Fibroblast of skin of back (primary cell): Measurements from ENCODE around the gene HIRIP3.
"Not testable (repeated sequence)": the region's sequence is repeated elsewhere in the genome, so short reads cannot be mapped to it uniquely, and the experiment has no call there.

Source experiments
- DNase-seq: peaks from one replicate; pipeline ENCODE4 v3.0.0-alpha.2; 2013

HIRIP3 gene

DNA sequence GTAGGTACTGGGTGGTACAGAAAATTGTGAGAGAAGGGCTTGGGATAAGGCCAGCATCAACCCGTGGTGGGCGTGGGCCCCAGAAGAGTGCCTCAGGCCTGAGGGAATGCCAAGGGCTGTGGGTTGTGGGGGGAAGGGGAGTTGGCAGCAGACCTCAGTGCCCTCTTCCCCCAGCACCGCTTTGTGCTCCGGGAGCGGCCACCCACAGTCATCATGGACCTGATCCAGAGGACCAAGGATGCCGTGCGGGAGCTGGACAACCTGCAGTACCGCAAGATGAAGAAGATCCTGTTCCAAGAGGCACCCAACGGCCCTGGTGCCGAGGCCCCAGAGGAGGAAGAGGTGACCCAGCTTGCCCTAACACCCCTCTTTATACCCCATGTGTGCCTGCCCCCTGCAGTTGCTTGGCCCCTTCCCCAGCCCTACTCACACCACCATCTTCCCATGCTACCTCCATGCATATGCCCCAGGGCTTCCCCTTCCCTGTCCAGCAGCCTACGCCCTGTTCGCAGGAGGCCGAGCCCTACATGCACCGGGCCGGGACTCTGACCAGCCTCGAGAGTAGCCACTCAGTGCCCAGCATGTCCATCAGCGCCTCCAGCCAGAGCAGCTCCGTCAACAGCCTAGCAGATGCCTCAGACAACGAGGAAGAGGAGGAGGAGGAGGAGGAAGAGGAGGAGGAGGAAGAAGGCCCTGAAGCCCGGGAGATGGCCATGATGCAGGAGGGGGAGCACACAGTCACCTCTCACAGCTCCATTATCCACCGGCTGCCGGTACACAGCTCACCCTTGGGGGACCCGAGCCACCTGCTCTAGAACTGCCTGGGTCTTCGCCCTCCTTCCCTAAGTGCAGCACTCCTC, 12.6 kb downstream of the HIRIP3 start:
- no peak for DNase-seq

DNA sequence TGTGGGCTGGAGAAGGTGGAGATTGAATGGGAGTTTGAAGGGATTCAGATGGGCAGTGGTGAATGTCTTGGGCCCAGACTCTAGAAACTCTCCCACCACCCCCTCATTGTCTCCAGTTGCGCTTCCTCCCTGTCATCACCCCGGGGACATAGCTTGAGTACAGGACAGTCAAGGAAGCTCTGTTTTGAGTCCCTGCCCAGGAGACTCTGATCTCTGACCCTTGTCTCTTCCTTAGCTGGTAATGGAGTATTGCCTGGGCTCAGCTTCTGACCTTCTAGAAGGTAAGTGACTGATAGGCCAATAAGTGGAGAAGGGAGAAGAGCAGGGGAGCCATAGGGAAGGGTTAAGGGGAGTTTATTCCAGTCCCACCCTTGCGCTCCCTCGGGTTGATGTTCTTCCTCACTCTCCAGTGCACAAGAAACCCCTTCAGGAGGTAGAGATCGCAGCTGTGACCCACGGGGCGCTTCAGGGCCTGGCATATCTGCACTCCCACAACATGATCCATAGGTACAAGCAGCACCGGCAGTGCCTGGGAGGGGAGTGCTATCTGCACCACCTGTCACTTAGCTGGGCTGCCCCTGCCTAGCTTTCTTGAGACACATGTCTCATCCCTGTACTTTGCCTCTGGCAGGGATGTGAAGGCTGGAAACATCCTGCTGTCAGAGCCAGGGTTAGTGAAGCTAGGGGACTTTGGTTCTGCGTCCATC, 16.7 kb downstream of the HIRIP3 start:
- no peak for DNase-seq

DNA sequence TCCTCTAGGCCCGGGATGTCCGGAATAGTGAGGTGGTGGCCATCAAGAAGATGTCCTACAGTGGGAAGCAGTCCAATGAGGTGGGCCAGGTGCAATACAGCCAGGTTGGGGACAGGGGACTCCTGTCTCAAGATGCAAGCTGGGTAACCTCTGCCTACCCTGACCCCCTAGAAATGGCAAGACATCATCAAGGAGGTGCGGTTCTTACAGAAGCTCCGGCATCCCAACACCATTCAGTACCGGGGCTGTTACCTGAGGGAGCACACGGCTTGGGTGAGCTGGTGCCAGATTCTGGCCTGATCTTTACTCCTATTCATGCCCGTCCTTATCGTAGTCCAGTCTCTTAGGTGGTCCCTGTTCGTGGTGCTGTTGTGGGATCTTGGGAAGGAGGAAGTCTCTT, 17.3 kb downstream of the HIRIP3 start:
- DNase-seq: no peak

DNA sequence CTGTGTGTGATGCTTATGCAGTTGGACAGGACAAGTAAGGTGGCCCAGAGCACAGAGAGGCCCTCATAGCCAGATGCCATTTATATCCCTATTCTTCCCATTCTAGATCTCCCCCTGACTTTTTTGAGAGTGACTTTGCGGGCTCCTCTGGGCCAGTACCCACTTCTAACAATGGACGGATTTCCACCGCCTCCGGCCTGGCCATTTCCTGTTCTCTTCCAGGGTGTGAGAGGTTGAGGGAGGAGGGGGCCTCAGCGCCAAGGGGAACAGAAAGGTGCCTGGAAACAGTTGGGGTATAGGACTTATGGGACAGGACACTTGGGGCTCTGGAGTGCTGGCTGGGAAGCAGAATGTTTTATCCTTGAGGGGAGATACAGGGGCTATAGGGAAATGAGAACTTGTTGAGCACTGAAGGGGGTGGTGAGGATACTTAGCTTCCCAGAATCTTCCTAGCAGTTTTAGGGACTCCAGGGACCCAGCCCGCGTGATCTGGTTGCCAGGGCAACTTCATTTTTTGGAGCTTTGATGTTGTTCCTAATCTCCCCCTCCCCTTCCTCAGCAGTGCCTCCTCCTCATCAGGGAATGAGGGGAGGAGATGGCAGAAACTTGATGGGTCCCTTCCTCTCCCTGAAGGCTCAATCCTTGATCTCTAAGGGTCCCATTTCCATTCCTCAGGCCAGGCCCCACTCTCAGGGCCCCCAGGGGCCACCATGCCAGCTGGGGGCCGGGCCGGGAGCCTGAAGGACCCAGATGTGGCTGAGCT, 18.2 kb downstream of the HIRIP3 start:
- DNase-seq: no peak

DNA sequence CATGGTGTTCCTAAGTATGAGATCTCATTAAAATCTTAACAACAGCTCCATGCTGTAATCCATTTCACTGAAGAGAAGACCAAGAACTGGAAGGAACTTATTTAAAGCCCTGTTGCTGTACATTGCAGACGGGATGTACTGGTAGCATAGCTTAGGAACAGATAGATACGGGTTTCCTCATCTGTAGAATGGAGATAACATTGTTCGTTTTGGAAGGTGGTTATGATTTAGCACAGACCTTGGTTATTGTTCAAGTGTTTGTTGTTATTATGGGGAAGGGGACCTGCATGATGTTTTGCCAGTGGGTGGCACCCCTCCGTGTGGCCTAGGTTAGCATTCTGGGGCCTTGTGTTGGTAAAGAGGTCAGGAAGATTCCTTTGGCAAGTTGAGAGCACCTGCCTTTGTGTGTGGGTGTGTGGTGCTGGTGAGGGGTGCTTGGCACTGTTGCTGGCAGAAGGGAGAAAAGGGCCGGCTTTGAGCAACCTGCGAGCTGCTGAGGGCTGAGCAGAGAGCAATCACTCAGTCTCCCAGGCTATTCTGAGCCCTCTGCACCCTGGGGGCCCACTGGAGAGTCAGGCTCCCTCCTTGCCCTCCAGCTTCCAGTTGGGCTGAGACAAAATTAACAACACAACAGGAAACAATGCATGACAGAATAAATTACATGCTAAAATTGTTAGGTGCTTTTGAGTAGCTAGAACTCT, 19.5 kb downstream of the HIRIP3 start:
- no peak for DNase-seq

DNA sequence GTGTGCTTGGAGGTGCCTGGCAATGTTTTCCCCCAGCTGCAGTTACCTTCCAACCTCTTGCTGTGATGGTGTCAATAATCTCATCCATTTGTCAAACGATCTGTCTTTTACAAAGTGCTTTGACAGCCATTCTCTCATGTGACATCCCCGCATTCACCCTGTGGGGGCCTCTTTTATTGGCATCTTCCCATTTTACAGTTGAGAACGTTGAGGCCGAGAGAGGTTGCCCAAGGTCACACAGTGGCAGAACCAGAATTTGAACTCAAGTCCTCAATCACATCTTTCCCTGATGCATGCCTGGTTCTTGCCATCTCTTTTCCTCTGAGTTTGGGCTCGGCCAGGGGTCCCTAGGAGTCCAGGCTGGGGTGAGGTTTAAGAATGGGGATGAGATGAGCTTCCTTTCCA, 20.3 kb downstream of the HIRIP3 start:
- DNase-seq: no peak

DNA sequence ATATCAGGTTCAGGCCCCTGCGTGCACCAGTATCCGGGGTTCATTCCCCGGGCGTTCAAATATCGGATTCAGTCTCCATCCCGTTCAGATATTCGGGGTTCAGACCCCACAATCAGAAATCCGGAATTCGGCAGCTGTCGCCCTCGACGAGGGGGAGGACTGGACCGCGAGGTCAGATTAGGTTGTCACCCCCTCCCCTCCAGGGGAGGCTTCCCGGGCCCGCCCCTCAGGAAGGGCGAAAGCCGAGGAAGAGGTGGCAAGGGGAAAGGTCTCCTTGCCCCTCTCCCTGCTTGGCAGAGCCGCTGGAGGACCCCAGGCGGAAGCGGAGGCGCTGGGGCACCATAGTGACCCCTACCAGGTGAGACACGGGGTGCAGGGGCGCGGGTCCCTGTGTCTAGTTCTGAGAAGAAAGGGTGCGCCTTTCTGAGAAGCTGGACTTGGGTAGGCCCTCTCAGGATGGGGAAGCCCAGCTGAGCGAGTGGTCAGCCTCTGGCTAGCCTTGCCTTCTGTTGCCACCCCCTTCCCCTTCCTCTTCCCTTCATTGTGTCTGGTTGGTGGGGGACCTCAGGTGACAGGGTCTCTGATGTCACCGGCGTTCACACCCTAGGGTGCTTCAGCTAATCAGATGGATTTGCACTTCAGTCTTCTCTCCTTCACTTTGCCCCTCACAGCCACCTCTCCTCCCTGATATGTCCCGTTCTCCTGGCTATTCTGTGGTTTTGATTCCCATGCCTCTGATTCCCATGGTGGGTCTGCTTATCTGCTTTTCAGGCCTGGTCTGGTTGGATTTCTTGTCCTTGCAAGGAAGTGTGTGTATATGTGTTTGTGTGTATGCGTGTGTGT, 20.9 kb downstream of the HIRIP3 start:
- no peak for DNase-seq

DNA sequence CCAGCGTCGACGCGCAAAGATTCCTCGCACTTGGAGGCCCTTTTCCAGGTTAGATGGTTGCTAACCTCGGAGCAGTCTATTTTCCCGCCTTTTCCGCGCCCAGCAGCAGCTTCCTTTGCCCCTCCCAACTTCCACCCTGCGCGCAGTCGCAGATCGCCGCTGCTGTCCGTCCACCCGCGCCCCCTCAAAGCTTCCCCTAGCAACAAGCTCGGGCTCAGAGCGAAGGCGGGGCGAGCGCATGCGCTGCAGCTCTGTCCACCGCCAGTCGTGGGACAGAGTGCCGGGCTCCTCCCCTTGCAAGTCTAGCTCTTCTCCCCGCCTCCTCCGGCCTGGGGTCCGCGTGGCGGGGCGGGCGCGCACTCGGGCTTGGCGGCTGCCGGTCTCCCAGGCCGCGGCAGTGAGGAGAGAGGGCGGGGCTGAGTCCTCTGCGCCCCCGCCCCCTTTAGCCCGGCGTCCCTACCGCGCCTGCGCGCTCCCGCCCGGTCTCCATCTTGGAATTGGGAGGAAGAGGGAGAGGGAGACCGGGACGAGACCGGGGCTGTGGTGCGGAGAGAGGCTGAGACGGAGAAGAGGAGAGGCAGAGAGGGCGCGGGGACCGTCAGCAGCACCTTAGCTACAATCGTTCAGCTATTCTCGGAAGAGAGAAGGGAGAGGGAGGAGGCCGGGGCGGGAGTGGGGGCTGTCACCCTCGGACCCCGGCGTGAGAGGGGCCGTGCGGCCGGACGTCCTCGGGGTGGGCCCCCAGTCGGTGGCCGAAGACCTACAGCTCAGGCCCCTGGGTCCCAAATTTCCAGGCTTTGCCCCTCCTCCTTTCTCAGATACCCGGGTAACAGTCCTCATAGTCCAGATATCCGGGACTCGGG, 21.8 kb downstream of the HIRIP3 start, which contains the start of gene TAOK2:
TSS of gene TAOK2 (plus strand) at position 485 of the 863 bp plus-strand sequence. CDS start 3,905 bp downstream, outside the sequence.
- peak; percentile 99 for DNase-seq

DNA sequence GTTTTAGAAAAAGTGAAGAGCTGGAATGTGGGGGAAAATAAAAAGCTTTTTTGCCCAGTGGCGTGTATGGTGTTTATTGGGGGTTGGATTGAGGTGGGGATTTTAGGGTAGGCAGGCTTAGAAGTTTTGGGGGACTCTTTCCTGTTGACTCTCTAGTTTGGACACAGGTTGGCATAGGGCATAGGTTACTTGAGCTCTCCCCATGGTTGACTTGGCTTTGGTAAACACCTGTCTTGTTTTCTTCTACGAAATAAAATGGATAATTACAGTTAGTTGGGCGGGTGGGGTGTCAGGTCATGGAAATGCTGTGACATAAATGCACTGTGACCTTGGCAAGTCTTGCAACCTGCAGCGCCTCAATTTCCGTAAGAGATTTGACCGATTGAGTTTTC, 22.4 kb downstream of the HIRIP3 start:
- DNase-seq: no peak

DNA sequence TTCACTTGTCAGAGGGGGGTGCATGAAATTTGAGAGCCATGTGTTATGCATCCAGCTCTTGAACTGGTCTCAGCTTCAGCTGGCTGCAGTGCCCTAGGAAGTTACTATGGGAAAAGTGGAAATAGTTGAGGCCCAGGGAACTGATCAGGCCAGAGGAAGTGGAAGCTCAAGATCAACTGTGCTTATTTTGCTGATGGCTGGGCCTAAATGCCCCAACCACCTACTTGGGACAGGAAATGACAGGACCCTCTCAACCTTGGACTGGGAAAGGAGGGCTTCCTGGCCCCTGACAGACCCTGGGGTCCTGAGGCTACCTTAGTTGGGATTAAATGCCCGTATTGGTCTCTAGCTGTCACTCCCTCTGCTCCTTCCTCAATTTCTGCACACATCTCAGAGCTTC, 22.9 kb downstream of the HIRIP3 start:
- DNase-seq: no peak

DNA sequence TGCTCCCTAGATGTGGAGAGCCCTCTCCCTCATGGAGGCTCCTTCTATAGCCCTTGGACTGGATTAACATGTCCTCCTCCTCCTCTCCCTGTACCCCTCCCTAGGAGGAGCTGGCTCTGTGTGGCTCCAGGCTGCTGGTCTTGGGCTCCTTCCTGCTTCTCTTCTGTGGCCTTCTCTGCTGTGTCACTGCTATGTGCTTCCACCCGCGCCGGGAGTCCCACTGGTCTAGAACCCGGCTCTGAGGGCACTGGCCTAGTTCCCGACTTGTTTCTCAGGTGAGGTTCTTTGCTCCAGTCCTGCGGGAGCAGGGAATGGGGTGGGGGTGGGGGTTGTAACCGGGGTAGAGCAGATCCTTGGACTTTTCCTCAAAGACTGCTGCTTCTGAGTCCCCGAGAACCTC, 24.1 kb downstream of the HIRIP3 start:
- DNase-seq: no peak

DNA sequence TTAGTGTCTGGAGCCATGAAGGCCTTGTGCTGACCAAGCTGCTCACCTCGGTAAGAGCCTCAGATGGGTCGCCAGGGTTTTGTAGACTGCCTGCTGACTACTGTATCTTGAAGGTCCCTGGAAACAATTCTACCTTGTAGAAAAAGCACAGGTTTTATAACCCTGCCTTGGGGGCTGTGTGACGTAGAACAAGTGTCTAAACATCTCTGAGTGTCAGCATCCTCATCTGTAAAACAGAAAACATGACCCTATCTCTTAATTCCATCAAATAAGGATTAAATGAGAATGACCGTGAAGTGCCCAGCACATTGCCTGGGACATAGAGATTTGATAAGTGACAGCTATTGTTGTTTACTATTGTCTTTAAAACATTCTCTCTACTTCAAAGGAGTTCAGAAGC, 27.2 kb downstream of the HIRIP3 start:
- no peak for DNase-seq

DNA sequence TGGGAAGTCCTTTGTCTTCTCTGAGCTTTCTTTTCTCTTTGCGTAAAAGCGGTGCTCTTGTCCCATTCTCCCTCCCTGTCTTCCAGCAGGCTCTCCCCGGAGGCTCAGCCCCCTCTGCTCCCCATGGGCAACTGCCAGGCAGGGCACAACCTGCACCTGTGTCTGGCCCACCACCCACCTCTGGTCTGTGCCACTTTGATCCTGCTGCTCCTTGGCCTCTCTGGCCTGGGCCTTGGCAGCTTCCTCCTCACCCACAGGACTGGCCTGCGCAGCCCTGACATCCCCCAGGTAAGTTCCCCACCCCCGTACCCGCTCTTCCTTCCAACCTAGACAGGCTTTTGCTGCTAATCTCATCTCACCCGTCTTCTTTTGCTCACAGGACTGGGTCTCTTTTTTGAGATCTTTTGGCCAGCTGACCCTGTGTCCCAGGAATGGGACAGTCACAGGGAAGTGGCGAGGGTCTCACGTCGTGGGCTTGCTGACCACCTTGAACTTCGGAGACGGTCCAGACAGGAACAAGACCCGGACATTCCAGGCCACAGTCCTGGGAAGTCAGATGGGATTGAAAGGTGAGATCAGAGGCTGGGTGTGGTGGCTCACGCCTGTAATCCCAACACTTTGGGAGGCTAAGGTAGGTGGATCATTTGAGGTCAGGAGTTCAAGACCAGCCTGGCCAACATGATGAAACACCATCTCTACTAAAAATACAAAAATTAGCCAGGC, 32.2 kb downstream of the HIRIP3 start:
- DNase-seq: no peak

DNA sequence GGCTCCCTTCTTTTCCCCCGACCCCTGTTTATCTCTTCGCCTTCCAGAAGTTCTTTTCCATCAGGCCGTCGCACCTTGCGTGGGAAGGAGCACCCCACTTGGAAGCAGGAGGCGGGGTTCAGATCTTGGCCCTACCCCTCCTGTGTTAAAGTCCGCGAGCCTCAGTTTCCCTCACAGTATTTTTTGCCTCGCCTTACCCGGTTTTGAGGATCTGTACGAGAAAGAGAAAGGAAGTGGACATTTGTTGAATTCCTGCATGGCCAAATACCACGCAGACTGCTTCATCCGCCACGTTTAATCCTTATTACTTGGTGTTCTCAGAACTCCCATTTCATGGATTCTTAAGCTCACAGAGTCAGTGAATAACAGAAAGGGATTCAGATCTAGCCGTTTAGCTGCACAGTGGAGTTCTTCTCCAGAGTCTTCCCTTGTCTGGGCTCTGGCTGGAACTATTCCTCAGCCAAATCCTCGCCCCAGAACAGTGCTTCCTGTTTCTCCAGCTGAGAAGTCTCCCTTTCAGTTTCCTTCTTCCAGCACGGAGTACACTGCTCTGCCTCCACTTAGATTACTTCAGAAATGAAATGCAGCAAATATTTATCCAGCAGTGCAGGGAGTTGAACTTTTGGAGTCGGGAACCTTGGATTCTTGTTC, 32.9 kb downstream of the HIRIP3 start:
- DNase-seq: peak; percentile 28

DNA sequence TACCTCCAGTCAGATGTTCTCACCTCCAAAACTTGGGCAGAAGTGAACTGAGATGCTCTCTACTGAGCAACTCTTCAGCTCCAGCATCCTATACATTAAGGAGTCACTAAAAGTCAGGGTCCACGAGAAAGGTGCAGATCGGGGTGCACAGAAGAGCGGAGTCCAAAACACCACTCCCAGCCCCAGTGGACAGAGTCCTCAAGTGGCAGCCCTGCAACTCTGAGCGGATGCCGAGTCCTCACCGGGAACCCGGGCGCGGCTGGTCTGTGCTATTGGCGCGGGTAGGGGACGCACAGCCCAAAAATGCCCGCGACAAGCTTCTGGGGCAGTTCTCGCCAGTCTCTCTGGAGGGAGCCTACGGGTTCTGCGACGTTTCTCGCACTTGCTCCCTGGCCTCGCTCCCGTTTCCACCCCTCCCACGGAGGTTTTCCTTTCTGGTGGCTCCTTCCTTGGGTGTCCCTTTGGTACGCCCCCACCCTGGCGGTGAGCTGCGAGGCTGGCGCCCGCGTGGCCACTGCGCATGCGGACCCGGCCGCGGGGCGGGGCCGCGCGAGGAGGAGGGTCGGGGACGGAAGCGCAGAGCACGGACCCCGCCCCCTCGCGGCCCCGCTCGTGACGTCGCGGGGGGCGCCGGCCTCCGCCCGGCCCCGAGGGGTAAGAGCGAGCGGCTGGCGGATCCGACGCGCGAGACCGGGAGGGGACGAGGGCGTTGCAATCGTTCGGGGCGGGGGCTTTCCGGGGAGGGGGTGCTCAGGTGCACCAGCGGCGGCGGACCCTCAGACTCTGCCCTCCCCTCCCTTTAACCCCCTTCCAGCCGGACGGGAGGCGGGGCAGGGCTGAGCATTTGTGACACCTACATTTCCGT, 33.7 kb downstream of the HIRIP3 start, which contains the start of gene TMEM219:
TSS of gene TMEM219 (plus strand) at position 601 of the 865 bp plus-strand sequence. CDS start 1,065 bp downstream, outside the sequence.
- peak; percentile 91 for DNase-seq

DNA sequence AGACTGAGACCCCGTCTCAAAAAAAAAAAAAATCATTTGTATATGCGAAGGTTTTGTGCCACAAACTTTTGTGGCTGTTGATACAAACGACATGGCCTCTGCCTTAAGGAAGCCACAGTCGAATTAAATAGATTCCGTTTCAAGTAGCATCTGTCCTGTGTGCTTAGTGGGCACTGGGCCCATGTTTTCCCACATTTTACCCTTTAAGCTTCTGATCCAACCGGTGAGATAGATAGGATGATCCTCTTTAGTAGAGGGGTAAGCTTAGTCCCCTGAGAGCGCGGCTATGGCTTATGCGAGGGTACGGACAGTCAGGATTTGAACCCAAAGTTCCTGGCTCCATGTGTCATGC, 34.3 kb downstream of the HIRIP3 start:
- DNase-seq: no peak

DNA sequence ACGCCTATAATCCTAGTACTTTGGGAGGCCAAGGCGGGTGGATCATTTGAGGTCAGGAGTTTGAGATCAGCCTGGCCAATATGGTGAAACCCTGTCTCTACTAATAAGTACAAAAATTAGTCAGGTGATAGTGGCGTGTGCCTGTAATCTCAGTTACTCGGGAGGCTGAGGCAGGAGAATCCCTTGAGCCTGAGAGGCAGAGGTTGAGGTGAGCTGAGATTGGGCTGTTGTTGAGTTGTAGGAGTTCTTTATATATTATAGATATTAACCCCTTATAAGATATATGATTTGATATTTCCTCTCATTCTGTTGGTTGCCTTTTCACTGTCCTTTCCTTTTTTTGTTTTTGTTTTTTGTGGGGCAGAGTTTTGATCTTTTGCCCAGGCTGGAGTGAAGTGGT, 35.6 kb downstream of the HIRIP3 start:
- DNase-seq: not testable (repeated sequence)

DNA sequence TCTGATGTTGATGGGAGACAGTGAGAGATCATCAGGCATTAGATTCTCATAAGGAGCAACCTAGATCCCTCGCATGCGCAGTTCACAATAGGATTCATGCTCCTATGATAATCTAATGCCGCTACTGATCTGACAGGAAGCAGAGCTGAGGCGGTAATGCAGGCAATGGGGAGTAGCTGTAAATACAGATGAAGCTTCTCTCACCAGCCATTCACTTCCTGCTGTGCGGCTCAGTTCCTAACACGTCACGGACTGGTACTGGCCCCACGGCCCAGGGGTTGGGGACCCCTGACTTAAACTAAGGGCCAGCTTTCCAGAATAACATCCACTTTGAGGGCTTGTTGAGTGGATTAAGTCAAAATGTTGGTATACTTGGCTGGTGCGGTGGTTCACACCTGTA, 36.1 kb downstream of the HIRIP3 start:
- no peak for DNase-seq
